Kidney tubule cell (primary cell): ENCODE data around the gene FGFR2.
A peak's percentile ranks its signal among the peaks of the same experiment; 100 is the strongest.
"Not testable (repeated sequence)": the region's sequence is repeated elsewhere in the genome, so short reads cannot be mapped to it uniquely, and the experiment has no call there.

Experiments used
- DNase-seq: peaks from one replicate; pipeline ENCODE4 v3.0.0-alpha.2; 2018; ENCODE audit warnings: low spot score

Gene FGFR2

DNA sequence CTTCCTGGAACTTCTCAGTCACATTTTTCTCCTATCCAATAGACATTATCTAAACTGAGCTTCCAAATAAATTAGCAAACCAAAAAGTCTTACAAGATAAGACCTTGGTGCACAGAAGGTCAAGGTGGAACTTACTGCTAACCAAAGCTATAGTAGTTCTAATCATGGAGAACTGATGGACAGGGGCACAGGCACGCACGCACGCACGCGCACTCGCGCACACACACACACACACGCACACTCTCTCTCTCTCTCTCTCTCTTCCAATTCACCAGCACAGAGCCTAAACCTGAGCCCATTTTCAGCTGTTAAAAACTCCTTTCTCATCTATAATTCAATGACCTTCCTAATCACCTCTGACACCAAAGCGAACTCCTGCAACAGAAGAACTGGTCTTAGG, 7.5 kb downstream of the FGFR2 start:
- no peak for DNase-seq

- no peak for DNase-seq
These were observed 8.7 kb downstream of the FGFR2 start for GRCh38 chr10:121589553-121589952.

GRCh38 chr10:121583857-121584256, 14.4 kb downstream of the FGFR2 start:
- no peak for DNase-seq

DNA sequence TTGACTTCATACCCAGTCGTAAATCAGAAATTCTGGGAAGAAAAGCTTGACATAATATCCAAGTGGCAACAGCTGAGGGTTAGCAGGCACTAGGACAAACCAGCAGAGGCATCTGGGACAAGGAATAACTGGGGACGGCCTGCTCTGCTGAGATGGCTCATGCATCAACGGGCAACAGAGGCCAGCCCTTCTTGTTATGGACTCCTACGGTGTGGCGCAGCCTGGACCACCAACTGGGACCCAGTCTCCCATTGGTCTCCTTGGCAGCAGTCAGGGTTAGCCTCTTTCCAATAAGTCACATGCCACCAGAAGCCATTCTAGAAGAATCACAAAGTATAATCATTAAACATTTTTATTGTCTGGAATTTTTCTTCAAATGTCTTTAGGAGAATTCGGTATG, 15.0 kb downstream of the FGFR2 start:
- no peak for DNase-seq

DNA sequence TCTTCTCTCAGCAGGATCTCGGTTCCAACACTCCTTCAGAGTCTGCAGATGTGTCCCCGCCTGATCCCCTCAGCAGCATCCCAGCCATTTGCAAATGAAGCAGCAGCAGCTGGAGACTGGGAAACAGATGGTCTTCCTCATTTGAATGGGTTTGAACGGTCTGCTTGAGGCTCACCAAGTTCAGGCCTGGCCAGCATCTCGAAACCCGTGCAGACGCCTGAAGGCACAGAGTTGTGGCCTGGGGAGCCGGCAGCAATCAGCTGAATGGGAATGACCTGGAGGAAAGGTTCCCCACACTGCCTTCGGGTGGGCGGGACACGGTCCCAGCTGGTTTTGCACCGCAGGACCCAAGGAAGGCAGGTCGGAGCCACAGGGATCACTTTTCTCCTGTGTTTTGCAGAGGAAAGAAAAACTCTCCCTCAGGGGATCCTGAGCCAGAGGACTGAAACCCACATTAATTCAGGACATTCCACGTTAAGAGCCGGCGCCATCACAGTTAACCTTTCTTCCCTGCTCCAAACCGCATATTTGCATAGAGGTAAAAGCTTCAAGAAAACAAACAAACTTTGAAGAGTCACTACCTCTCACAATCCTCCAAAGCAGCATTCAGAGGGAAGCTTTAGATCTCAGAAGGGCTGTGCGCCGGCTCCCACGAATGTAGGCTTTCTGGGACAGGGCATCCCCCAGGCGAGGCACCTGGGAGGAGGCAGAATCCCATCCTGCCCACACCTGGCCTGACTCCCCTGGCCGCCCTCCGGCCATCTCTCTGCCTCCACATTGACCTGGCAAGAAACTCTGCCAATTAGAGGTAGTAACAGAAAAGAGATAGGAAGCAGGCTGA, 17.7 kb downstream of the FGFR2 start:
- peak; percentile 24 for DNase-seq

- peak; percentile 84 for DNase-seq
These were observed 18.6 kb downstream of the FGFR2 start for GRCh38 chr10:121579656-121580055.

GRCh38 chr10:121578965-121579364, 19.3 kb downstream of the FGFR2 start:
- no peak for DNase-seq

GRCh38 chr10:121578298-121578697, 19.9 kb downstream of the FGFR2 start:
- DNase-seq = no peak

- DNase-seq = no peak
These were observed 20.7 kb downstream of the FGFR2 start for GRCh38 chr10:121577568-121577967.

DNA sequence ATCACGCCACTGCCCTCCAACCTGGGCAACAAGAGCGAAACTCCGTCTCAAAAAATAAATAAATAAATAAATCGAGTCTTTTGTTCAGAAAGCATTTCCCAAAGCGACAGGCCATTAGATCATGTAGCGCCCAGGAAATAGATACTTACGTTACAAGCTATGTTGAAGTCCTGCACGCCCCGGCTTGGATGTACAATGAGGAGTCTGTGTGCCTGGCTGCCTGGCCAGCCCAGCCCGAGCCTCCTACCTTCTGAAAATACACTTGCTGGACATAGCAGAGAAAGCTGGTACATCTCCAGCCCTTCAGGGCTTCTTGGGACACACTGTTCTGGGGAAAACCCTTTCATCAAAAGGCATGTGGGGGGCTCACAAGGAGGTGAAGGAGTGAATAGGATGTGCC, 22.1 kb downstream of the FGFR2 start:
- DNase-seq = no peak

- no peak for DNase-seq
These were observed 23.6 kb downstream of the FGFR2 start for GRCh38 chr10:121574519-121575166.

DNA sequence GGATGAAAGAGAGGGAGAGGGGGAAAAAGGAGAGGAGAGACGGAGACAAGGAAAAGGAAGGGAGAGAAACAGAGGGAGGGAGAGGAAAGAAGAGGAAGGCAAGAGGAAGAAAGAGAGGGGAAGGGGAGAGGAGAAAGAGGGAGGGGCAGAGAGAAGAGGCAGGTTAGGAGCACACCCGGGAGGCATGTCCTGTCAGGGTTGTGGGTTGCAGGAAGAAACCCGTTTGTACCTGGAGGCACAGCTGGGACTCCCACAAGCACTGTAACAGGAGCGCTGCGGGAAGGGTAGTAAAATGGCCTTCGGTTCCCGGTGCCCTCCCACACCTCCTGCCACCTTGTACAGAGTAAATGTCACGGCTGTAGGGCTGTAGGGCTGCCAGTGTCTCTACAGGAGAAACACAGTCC, 24.7 kb downstream of the FGFR2 start:
- DNase-seq = no peak

GRCh38 chr10:121572859-121573537, 25.2 kb downstream of the FGFR2 start:
- DNase-seq = no peak

DNA sequence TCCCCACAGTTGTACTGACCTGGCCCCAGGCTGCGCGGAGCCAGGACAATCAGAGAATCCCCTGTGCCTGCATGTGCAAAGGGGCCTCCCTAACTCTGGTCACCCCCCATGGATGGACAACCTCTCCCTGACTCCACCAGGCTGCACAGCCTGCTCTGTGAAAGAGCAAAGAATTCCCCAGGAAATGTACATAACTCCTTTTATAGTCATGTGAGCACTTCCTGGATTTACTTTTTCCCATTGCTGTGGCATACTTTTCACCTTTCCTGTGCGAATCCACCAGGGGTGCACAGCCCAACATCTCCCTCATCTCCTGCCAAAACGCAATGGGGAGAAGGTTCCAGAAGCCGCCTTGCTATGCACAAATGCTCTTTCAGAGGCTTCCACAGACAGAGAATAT, 27.9 kb downstream of the FGFR2 start:
- DNase-seq = no peak

- no peak for DNase-seq
These were observed 30.0 kb downstream of the FGFR2 start for GRCh38 chr10:121568275-121568674.

DNA sequence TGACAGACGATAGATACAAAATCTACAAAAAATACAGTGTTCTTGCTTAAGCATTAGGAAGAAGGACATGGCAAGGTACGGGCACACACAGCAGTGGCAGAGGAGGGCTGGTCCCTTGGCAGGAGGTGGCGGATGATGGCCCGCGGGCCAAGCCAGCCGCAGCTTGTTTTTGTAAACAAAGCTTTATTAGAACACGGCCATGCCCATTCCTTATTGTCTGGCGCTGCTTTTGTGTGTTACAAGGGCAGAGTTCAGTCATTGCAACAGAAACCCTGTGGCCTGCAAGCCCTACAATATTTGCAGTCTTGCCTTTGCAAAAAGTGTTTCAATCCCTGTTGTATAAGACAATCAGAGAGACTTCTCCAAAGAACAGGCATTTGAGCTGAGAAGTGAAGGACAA, 30.7 kb downstream of the FGFR2 start:
- DNase-seq = no peak

- no peak for DNase-seq
These were observed 31.5 kb downstream of the FGFR2 start for GRCh38 chr10:121566755-121567154.

DNA sequence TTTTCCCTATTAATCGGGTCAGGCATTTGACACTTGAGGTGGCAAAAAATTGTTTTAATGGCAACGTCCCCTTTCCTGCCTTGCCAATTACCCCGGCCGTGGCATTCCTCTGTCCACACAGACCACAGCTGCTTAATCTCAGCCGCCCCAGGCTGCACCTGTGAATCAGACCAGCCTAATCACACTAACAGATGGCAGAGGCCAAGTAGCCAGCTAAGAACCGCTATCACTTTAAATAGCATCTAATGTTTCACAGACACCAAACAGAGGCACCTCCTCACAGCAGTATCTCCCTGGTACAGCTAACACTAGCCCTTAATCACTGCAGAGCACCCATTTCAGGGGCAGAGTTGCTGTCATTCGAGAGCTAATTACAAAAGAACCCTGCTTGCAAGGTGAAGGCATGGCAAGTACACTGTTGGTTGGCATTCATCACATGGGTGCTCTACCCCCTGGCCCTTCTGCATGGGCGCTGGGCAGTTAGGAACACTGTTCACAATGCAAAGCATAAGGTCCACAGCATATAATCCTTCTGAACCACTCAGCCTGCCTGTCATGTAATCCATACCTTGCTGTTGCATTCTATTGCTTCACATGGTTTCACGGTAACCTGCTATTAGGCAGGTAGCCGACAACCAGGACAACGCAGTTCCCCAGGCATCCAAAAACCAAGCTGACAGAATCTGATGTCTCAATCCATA, 38.8 kb downstream of the FGFR2 start:
- peak; percentile 9 for DNase-seq

- DNase-seq = no peak
These were observed 40.0 kb downstream of the FGFR2 start for GRCh38 chr10:121558238-121558637.

DNA sequence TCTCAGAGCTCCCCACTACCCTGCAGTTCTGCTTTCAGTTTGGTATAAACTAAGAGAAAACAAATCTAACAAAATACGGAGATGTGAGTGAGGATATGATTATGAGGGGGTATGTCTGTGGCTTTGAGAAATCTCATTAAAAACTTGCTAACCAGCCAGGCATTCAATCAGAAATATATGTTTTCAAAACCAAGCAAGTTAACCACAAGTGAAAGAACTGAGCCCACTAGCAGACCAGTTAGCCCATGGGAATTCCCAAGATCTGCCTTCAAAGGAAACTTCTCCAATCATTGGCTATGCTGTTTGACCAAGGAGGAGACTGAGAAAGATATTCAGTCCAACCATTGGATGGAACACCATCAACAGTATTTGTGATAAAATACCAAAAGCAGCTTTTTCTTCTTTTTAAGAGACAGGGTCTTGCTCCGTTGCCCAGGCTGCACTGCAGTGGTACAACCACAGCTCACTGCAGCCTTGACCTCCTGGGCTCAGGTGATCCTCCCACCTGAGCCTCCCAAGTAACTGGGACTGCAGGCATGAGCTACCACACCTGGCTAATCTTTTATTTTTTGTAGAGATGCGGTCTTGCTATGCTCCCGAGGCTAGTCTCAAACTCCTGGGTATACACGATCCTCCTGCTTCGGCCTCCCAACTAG, 41.2 kb downstream of the FGFR2 start:
- peak; percentile 14 for DNase-seq

- no peak for DNase-seq
These were observed 41.8 kb downstream of the FGFR2 start for GRCh38 chr10:121556455-121556854.

DNA sequence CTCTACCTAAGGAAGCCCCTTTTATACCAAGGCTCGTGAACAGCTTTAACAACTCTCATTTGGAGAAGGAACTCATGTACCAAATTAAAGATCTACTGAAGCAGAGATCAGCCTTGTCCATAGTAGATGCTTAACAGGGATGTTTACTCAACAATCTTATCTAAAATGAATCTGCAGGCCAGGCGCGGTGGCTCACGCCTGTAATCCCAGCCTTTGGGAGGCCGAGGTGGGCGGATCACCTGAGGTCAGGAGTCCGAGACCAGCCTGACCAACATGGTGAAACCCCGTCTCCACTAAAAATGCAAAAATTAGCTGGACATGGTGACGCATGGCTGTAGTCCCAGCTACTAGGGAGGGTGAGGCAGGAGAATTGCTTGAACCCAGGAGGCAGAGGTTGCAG, 43.3 kb downstream of the FGFR2 start:
- DNase-seq = not testable (repeated sequence)
